GM18867 (cell line): ENCODE data around the gene TOM1.

Source experiments
- ATAC-seq: cut with Tn5 transposase; IDR thresholded peaks from one replicate; pipeline ENCODE4 v1.9.1; 2021; ENCODE audit warnings: mild to moderate bottlenecking, moderate library complexity; ENCODE audit not compliant: unreplicated experiment

TOM1 gene

DNA sequence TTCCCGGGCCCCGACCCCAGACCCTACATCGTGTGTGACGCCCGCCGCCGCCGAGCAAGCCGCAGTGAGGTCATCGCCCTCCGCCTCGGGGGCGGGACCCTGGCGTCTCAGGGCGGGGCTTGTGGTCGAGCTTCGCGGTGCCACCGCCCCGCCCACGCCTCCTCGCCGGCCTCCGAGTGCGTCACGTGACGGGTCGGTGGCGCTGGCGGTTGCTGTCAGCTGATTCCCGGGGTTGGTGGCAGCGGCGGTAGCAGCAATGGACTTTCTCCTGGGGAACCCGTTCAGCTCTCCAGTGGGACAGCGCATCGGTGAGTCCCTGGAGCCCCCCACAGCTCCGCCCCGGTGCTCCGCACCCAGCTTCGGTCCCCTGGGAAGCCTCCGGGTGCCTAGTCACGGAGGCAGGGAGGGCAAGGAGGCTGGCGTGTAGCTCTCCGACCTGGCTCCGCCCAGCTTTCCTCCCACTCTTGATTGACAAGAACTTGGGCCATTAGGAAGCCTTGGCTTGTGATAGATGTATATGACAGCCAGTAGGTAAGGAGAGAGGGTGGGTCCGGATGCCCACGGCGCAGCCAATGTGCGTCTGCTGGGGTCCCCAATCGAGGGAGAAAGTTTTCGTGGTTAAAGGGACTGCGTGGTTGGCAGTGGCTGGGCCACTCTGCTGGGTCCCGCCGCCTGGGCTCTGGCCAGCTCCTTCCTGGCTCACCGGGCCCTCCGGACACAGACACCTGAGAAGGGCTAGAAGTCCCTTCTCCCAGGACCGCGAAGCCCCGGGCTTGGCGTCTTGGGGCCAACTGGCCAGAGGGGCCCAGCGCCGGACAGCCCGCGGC lies at the start of gene TOM1:
TOM1 (plus strand) TSS at position 222 of the 827 bp plus-strand sequence; CDS start at position 257, 35 bp downstream.
- peak; percentile 93 for ATAC-seq

GRCh38 chr22:35250156-35250555 lies 49.5 kb upstream of the TOM1 start:
- no peak for ATAC-seq

DNA sequence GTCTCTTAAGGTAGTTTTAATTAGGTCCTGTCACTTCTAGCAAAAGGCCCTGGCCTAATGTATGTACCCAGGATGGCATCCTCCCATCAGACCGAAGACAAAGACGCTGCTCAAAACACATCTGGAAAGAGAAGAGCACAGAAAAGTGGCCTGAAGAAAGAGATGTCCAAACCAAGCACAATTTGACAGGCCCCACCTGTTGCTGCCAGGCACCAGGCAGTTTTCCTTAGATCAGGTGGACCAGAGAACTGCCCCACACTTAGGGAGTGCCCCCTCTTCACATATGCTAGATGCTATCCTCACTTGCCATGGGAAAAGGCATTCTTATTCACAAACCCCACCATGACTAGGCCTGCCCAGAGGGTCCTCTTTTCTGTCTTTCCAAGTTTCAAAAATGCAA lies 45.7 kb upstream of the TOM1 start:
- no peak for ATAC-seq

- ATAC-seq: peak; percentile 20
Measured at GRCh38 chr22:35257002-35257320, 42.7 kb upstream of the TOM1 start.

- ATAC-seq: peak; percentile 90
Measured at GRCh38 chr22:35257321-35258190, 42.1 kb upstream of the TOM1 start, which contains the start of gene HMGXB4. HMGXB4 (plus strand) TSS chr22:35257493; CDS start chr22:35262391, 4,898 bp downstream.

GRCh38 chr22:35258191-35258988 lies 41.3 kb upstream of the TOM1 start:
- ATAC-seq: no peak

- no peak for ATAC-seq
Measured at GRCh38 chr22:35264986-35265385, 34.7 kb upstream of the TOM1 start.

DNA sequence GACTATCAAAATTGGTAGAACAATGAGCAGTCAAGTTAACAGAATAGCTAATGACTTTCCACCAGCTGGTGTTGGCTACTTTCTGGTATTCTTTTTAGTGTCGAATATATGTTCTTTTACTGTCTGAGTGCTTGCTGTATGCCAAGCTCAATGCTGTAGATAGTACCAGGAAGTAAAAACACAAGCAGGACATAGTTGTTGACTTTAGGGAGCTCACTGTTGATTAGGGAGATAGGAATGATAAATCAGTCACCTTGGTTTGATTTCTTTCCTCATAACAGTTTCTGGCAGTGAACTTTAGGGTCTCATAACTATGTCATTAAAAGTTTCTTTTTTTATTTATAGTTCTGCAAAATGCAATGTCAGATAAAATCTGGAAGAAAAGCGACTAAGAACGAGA lies 33.4 kb upstream of the TOM1 start:
- no peak for ATAC-seq

DNA sequence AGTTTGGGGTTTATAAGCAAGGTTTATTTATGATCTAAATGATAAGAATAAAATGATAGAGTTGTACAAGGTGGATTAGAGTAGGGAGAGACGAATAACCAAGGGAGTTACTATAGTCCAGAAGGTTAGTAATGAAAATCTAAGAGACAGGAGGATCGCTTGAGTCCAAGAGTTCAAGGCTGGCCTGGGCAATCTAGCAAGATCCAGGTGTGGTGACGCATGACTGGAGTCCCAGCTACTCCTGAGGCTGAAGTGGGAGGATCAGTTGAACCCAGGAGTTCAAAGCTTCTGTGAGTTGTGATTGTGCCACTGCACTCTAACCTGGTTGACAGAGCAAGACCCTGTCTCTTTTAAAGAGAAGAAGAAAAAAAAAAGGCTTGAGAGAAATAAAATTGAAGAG lies 30.1 kb upstream of the TOM1 start:
- ATAC-seq: no peak

DNA sequence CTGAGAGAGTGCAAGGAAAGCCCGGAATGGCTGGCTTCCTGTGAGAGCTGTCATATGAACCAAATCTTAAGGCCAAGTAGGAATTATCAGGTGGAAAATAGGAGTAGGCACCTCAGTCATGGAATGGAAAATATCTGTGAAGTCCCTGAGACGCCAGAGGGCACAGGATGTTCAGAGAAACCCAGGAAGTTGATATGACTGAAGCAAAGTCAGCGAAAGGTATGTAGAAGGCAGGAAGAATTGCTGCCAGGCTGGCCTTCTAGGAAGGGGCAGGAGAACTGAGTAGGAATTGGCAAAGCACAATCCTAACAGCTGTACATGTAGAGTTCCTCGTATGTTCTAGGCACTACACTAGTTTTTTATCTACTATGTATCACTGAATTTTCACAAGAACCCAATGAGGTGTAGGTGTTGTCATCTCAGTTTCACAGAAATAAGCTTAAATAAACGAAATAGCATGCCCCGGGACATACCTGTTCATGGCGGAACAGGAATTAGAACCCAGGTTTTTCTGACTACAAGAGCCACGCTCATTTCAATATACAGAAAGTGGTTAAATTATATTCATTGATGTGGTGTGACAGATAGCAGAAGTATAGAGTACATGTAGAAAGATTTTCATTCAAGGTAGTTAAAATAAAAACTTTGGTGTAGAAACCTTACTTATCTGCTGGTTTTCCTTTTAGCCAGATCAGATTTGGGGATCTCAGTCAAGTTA lies 25.4 kb upstream of the TOM1 start:
- no peak for ATAC-seq

GRCh38 chr22:35275580-35275979 lies 24.1 kb upstream of the TOM1 start:
- no peak for ATAC-seq

GRCh38 chr22:35276019-35276418 lies 23.7 kb upstream of the TOM1 start:
- no peak for ATAC-seq

DNA sequence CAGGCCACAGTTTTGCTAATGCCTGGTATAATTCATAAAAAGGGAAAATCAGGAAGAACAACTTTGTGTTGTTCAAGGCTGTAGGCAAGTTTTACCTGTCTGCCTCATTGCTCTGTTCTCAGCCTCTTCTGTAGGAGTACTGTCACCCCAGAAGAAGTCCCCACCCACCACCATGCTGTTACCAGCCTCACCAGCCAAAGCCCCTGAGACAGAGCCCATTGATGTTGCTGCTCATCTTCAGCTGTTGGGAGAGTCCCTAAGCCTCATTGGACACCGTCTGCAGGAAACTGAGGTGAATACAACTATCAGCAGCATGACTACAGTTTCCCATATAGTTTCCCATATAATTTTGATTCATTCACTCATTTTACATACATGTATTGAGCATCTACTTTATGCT lies 11.6 kb upstream of the TOM1 start:
- no peak for ATAC-seq

GRCh38 chr22:35292786-35293185 lies 6.9 kb upstream of the TOM1 start:
- ATAC-seq: no peak

- no peak for ATAC-seq
Measured at GRCh38 chr22:35296051-35296450, 3.6 kb upstream of the TOM1 start.

GRCh38 chr22:35299217-35299672 lies 449 bp upstream of the TOM1 start:
- ATAC-seq: peak; percentile 8

- ATAC-seq: no peak
Measured at GRCh38 chr22:35301372-35301874, 1.7 kb downstream of the TOM1 start.

DNA sequence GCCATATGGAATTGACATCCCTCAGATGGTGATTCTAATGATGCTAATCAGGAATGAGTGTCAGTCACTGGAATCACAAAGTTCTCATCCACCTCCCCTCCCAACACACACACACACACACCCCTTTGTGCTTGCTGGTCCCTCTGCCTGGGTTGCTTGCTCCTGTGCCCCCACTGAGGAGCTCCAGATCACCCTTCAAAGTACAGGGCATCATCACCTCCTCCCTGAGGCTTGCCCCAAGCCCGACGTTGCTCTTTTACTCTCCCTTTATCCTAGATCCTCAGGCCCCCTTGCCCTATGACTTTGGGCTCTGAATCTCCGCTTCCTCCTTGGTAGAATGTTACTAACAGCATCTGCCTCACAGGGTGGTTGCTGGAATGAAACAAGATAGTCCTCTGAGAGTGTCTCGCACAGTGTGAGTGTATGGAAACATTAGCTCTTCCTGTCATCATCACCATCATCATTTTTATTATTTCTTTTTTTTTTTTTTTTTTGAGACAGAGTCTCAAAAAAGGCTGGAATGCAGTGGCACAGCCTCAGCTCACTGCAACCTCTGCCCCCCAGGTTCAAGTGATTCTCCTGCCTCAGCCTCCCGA lies 3.4 kb downstream of the TOM1 start:
- ATAC-seq: no peak

- no peak for ATAC-seq
Measured at GRCh38 chr22:35305525-35306070, 5.9 kb downstream of the TOM1 start.
